Measurements from ENCODE around the gene MMADHC. TPM values are rescaled to one million over a fixed set of nuclear protein-coding genes. Genes with fewer than 3 reads are reported as not detected.

Gene MMADHC
- polyA plus RNA-seq, 1 donor (not counting 4 experiments of a cell fraction or from before 2014, with no cell fraction given): 140 TPM

- Histone ChIP-seq H3K27me3 (ENCODE audit: control insufficient read depth, extremely low read depth, insufficient read depth, low read length) (no peaks in the 10 kb centered on the region), H2AFZ (ENCODE audit: control insufficient read depth, low read length) (no peak overlapping the region), H3K9me3 (ENCODE audit: control insufficient read depth, low read depth, low read length) (no peaks in the 10 kb centered on the region), H3K9ac (ENCODE audit: control insufficient read depth, extremely low read depth, insufficient read depth, low read length) (no peak overlapping the region), H3K27ac (ENCODE audit: control insufficient read depth, insufficient read depth, low read length) (no peak overlapping the region), H3K4me2 (ENCODE audit: control insufficient read depth, extremely low read depth, insufficient read depth, low read depth, low read length) (no peak overlapping the region), H3K9me1 (ENCODE audit: control insufficient read depth, extremely low read depth, insufficient read depth, low read length) (no peaks in the 10 kb centered on the region), H3K4me3 (ENCODE audit: control insufficient read depth in 2 of 3, extremely low read depth in 1 of 3, insufficient read depth in 2 of 3, low read depth in 1 of 3, low read length in 3 of 3) (no peak overlapping the region), H4K20me1 (ENCODE audit: control insufficient read depth, extremely low read depth, insufficient read depth, low read length) (no peaks in the 10 kb centered on the region), H3K4me1 (ENCODE audit: control insufficient read depth, extremely low read depth, insufficient read depth, low read length) (peaks cover 13% of the 10 kb centered on the region), H3K36me3 (ENCODE audit: control insufficient read depth in 2 of 2, extremely low read depth in 1 of 2, insufficient read depth in 2 of 2, low read length in 2 of 2) (peaks cover 0 to 3% of the 10 kb centered on the region in 2 experiments), H3K79me2 (ENCODE audit: control insufficient read depth, insufficient read depth, low read length) (no peaks in the 10 kb centered on the region)
- TF ChIP-seq CTCF (optimal IDR thresholded peaks at IDR 0.05 in 1 of 3, IDR thresholded peaks at IDR 0.05 in 1 of 3, conservative IDR thresholded peaks at IDR 0.05 in 1 of 3; ENCODE audit: extremely low read depth in 1 of 3, insufficient read depth in 2 of 3, low read length in 3 of 3) (no peak), EZH2 (IDR thresholded peaks at IDR 0.05; ENCODE audit: low read length) (no peak)
- dilution Hi-C loops (cut with MboI; ENCODE audit: extremely low pct_ligation_motif_present, low sequenced_read_pairs): loop anchor here (10.0 kb wide), 1 partner anchor 540 kb away; no protein-coding TSS in a partner anchor
- FAIRE-seq (no peak), DNase-seq (ENCODE audit: low read depth, low spot score) (no peak)
Observed at GRCh38 chr2:149564983-149565382, 22.6 kb downstream of the MMADHC start.

DNA sequence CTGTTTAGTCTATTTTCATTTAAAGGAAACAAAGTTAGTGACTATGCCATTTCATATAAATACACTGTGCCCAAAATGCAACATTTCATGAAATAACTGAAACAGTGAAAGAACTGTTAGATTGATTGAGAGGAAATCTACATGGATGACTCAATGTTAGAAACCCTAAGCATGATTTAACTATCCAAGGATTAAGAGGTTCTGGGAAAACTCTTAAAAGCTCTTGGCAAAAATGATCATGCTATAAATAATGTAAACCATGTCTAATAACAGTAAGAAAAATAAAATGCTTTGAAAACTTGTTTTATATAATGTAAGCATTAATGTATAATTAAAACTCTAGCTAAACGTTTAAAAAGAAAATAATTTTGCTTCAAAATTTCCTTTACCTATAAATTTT, 23.5 kb downstream of the MMADHC start:
- H2AFZ ChIP-seq (ENCODE audit: control insufficient read depth, low read length): no peak overlapping the region
- no peak overlapping the region for H3K4me2 ChIP-seq (ENCODE audit: control insufficient read depth, extremely low read depth, insufficient read depth, low read depth, low read length)
- TF ChIP-seq CTCF (optimal IDR thresholded peaks at IDR 0.05 in 1 of 3, IDR thresholded peaks at IDR 0.05 in 1 of 3, conservative IDR thresholded peaks at IDR 0.05 in 1 of 3; ENCODE audit: extremely low read depth in 1 of 3, insufficient read depth in 2 of 3, low read length in 3 of 3) (no peak), EZH2 (IDR thresholded peaks at IDR 0.05; ENCODE audit: low read length) (no peak)
- no peak for FAIRE-seq
- no peaks in the 10 kb centered on the region for H4K20me1 ChIP-seq (ENCODE audit: control insufficient read depth, extremely low read depth, insufficient read depth, low read length)
- no peak overlapping the region for H3K4me3 ChIP-seq (ENCODE audit: control insufficient read depth in 2 of 3, extremely low read depth in 1 of 3, insufficient read depth in 2 of 3, low read depth in 1 of 3, low read length in 3 of 3)
- no peak for DNase-seq (ENCODE audit: low read depth, low spot score)
- H3K9me3 ChIP-seq (ENCODE audit: control insufficient read depth, low read depth, low read length): no peaks in the 10 kb centered on the region
- dilution Hi-C loops (cut with MboI; ENCODE audit: extremely low pct_ligation_motif_present, low sequenced_read_pairs): loop anchor here (10.0 kb wide), 1 partner anchor 539 kb away; no protein-coding TSS in a partner anchor
- H3K27ac ChIP-seq (ENCODE audit: control insufficient read depth, insufficient read depth, low read length): no peak overlapping the region
- H3K4me1 ChIP-seq (ENCODE audit: control insufficient read depth, extremely low read depth, insufficient read depth, low read length): peaks cover 13% of the 10 kb centered on the region
- H3K9me1 ChIP-seq (ENCODE audit: control insufficient read depth, extremely low read depth, insufficient read depth, low read length): no peaks in the 10 kb centered on the region
- no peaks in the 10 kb centered on the region for H3K27me3 ChIP-seq (ENCODE audit: control insufficient read depth, extremely low read depth, insufficient read depth, low read length)
- peaks cover 0 to 3% of the 10 kb centered on the region in 2 experiments for H3K36me3 ChIP-seq (ENCODE audit: control insufficient read depth in 2 of 2, extremely low read depth in 1 of 2, insufficient read depth in 2 of 2, low read length in 2 of 2)
- no peaks in the 10 kb centered on the region for H3K79me2 ChIP-seq (ENCODE audit: control insufficient read depth, insufficient read depth, low read length)
- no peak overlapping the region for H3K9ac ChIP-seq (ENCODE audit: control insufficient read depth, extremely low read depth, insufficient read depth, low read length)

Measured in keratinocyte (primary cell).